Endothelial cell of umbilical vein (primary cell): ENCODE measurements around the gene ATRIP. TPM values are rescaled to one million over a fixed set of nuclear protein-coding genes. Genes with fewer than 3 reads are reported as not detected.

Source experiments
- BruUV-seq: library from RNA; stranded (reverse); fragments of 400-500 nt; replicated peaks from 2 replicates; lab custom pipeline; 2021; lab: Mats Ljungman, UMichigan
- CTCF ChIA-PET: fragments of 300-600, 350-600 bp; sonication (Branson Sonifier 250); formaldehyde crosslinking; loops from one replicate; lab custom pipeline; 2021; ENCODE audit warnings: antibody characterized with exemption, inconsistent platforms; lab: Charles Lee
- POLR2A ChIA-PET: fragments of 300-600, 350-600 bp; sonication (Branson Sonifier 250); formaldehyde crosslinking; loops from one replicate; lab custom pipeline; 2021; ENCODE audit warnings: antibody characterized with exemption, inconsistent platforms; lab: Charles Lee
- DNase-seq: peaks from one replicate; pipeline ENCODE4 v3.0.0-alpha.2; 2011; ENCODE audit warnings: low read depth, low spot score
- FAIRE-seq: peaks from 2 replicates; lab custom pipeline; 2011; peaks lifted over from hg19 to GRCh38; lab: Jason Lieb, UNC
- H2AFZ ChIP-seq: 2 replicates; pipeline ENCODE4 v1.6.0; 2012; ENCODE audit warnings: low read depth, low read length, control low read depth, inconsistent platforms
- H3K27ac ChIP-seq: 2 replicates; pipeline ENCODE4 v1.5.1; 2011; ENCODE audit warnings: low read depth, mild to moderate bottlenecking, control low read depth, low read length, moderate library complexity; ENCODE audit not compliant: insufficient read depth
- H3K27me3 ChIP-seq, 2 experiments: 2 replicates each; pipeline versions ENCODE4 v1.6.0 to v1.6.1; 2011; ENCODE audit warnings: low read length in 2 of 2, mixed read lengths in 1 of 2; ENCODE audit not compliant: control insufficient read depth in 2 of 2, insufficient read depth in 2 of 2
- H3K36me3 ChIP-seq, 2 experiments: 2 replicates in 1 of 2; 3 replicates in 1 of 2; pipeline ENCODE4 v1.5.1; 2011; ENCODE audit warnings: low read length in 2 of 2, mild to moderate bottlenecking in 1 of 2, moderate library complexity in 1 of 2; ENCODE audit not compliant: control insufficient read depth in 2 of 2, insufficient read depth in 2 of 2; ENCODE audit errors: extremely low read depth in 1 of 2
- H3K4me1 ChIP-seq: 3 replicates; pipeline ENCODE4 v1.5.1; 2011; ENCODE audit warnings: mild to moderate bottlenecking, low read length; ENCODE audit not compliant: control insufficient read depth, insufficient read depth; ENCODE audit errors: extremely low read depth
- H3K4me2 ChIP-seq: 2 replicates; pipeline ENCODE4 v1.6.1; 2011; ENCODE audit warnings: low read length, control low read depth, mixed read lengths; ENCODE audit not compliant: insufficient read depth
- H3K4me3 ChIP-seq, 3 experiments: fragments of 200-600 bp in 1 of 3; sonication (generic), shearing (Covaris generic) in 1 of 3; replicated peaks in 1 of 3; 2 replicates each; pipeline ENCODE4 v1.5.1; 2011 to 2016; ENCODE audit warnings: control low read depth in 3 of 3, low read length in 3 of 3, mild to moderate bottlenecking in 2 of 3, inconsistent platforms in 1 of 3, low read depth in 1 of 3, moderate library complexity in 1 of 3; ENCODE audit not compliant: insufficient read depth in 1 of 3
- H3K79me2 ChIP-seq: 2 replicates; pipeline ENCODE4 v1.6.0; 2012; ENCODE audit warnings: low read length, inconsistent platforms; ENCODE audit not compliant: control insufficient read depth, insufficient read depth
- H3K9ac ChIP-seq: replicated peaks from 2 replicates; pipeline ENCODE3; 2011; ENCODE audit warnings: low read length, control low read depth; ENCODE audit not compliant: insufficient read depth; ENCODE audit errors: extremely low read depth
- H3K9me1 ChIP-seq: replicated peaks from 3 replicates; pipeline ENCODE4 v1.6.0; 2011; ENCODE audit warnings: mild to moderate bottlenecking, low read length; ENCODE audit not compliant: control insufficient read depth, insufficient read depth; ENCODE audit errors: extremely low read depth
- H3K9me3 ChIP-seq: replicated peaks from 2 replicates; pipeline ENCODE4 v1.5.1; 2012; ENCODE audit warnings: low read length, inconsistent platforms; ENCODE audit not compliant: control insufficient read depth, insufficient read depth
- H4K20me1 ChIP-seq: replicated peaks from 2 replicates; pipeline ENCODE3; 2011; ENCODE audit warnings: mild to moderate bottlenecking, low read length; ENCODE audit not compliant: control insufficient read depth, insufficient read depth; ENCODE audit errors: extremely low read depth
- CTCF ChIP-seq, 2 donors: IDR thresholded peaks; 1 replicate in 1 of 2; 2 replicates in 1 of 2; pipeline ENCODE4 v1.5.1; 2011; ENCODE audit warnings: low read length in 2 of 2, mild to moderate bottlenecking in 2 of 2, moderate library complexity in 2 of 2, control low read depth in 1 of 2, inconsistent platforms in 1 of 2, low read depth in 1 of 2; ENCODE audit not compliant: insufficient read depth in 1 of 2; ENCODE audit errors: extremely low read depth in 1 of 2
- EZH2 ChIP-seq: IDR thresholded peaks from 2 replicates; pipeline ENCODE4 v1.6.1; 2012; ENCODE audit warnings: borderline replicate concordance, low read depth, mild to moderate bottlenecking, moderate library complexity, low read length, inconsistent platforms; ENCODE audit not compliant: severe bottlenecking
- FOS ChIP-seq: IDR thresholded peaks from 2 replicates; pipeline ENCODE4 v1.6.1; 2011; ENCODE audit warnings: mild to moderate bottlenecking, low read length, moderate library complexity, borderline replicate concordance; ENCODE audit not compliant: insufficient read depth
- GATA2 ChIP-seq: IDR thresholded peaks from 2 replicates; pipeline ENCODE4 v1.7.0; 2011; ENCODE audit warnings: low read depth, mild to moderate bottlenecking, moderate library complexity, mixed read lengths, low read length; ENCODE audit not compliant: insufficient read length, insufficient read depth
- JUN ChIP-seq: IDR thresholded peaks from 2 replicates; pipeline ENCODE4 v1.6.1; 2011; ENCODE audit warnings: borderline replicate concordance, low read depth; ENCODE audit not compliant: insufficient read length, insufficient read depth
- MAX ChIP-seq: IDR thresholded peaks from 2 replicates; pipeline ENCODE4 v1.6.1; 2011; ENCODE audit not compliant: insufficient read depth, insufficient read length
- MYC ChIP-seq: IDR thresholded peaks from one replicate; pipeline ENCODE4 v1.6.1; 2011; ENCODE audit warnings: mild to moderate bottlenecking, low read depth, low read length
- POLR2A ChIP-seq: IDR thresholded peaks from 2 replicates; pipeline ENCODE4 v1.6.1; 2012; ENCODE audit warnings: low read depth, mild to moderate bottlenecking, control low read depth, low read length
- POLR2AphosphoS5 ChIP-seq: IDR thresholded peaks from 2 replicates; pipeline ENCODE4 v1.6.1; 2012; ENCODE audit warnings: low read depth, mild to moderate bottlenecking, control low read depth, low read length, moderate library complexity; ENCODE audit not compliant: insufficient read depth
- dilution Hi-C: fragments of 300-500 bp; cut with MboI; formaldehyde crosslinking; loops from one replicate; pipeline ENCODE4 v1.15.0; 2019; ENCODE audit warnings: low sequenced_read_pairs; ENCODE audit not compliant: extremely low pct_ligation_motif_present
- intact Hi-C: fragments of 100-400 bp; cut with micrococcal nuclease; formaldehyde crosslinking; loops from one replicate; pipeline ENCODE4 v1.10.0; 2022
- polyA plus RNA-seq, 4 experiments: library from polyadenylated mRNA; depleted of rRNA in 3 of 4; stranded (reverse) in 3 of 4; unstranded in 1 of 4; fragments of >200 nt; gene quantifications; 2 replicates each; pipeline versions ENCODE4 v1.2.1 to v1.2.3, GENCODE V29; 2011 to 2012; ENCODE audit warnings: missing spikeins in 1 of 4
- total RNA-seq: library from RNA; stranded (reverse); gene quantifications from 2 replicates; pipeline ENCODE4 v1.2.3, GENCODE V29; 2021

Gene ATRIP
- total and polyA plus RNA-seq, 2 donors (not counting 3 experiments of a cell fraction or from before 2014, with no cell fraction given) = 10.6 to 14.7 TPM

GRCh38 chr3:48413086-48413485 is 33.5 kb upstream of the ATRIP start:
- CTCF ChIA-PET = interaction anchor here (1.4 to 4.3 kb wide), 2 partner anchors 12 to 23 kb away, joined by 8 to 12 read pairs; no protein-coding TSS in a partner anchor
- Histone ChIP-seq H3K9me3 (no peaks in the 10 kb centered on the region), H3K9me1 (no peaks in the 10 kb centered on the region), H3K4me3 (no peak overlapping the region), H4K20me1 (no peaks in the 10 kb centered on the region), H3K4me2 (no peak overlapping the region), H3K4me1 (no peaks in the 10 kb centered on the region), H2AFZ (no peak overlapping the region), H3K79me2 (no peaks in the 10 kb centered on the region), H3K27me3 (no peaks in the 10 kb centered on the region), H3K36me3 (peaks cover 0 to 36% of the 10 kb centered on the region in 2 experiments), H3K9ac (no peak overlapping the region), H3K27ac (no peak overlapping the region)
- POLR2A ChIA-PET = no interaction called here
- DNase-seq = no peak
- TF ChIP-seq EZH2 (no peak), POLR2A (no peak), POLR2AphosphoS5 (no peak), MYC (no peak), CTCF (IDR thresholded peaks at IDR 0.05; ENCODE audit: extremely low read depth in 1 of 2, insufficient read depth in 1 of 2, low read depth in 1 of 2, low read length in 2 of 2) (no peak), FOS (no peak), JUN (no peak), MAX (no peak), GATA2 (no peak)
- intact Hi-C loops (no loop called here), dilution Hi-C loops (no loop called here)
- FAIRE-seq = no peak
- no TSS peak for BruUV-seq
